HS-27A (cell line): ENCODE results near the gene ISOC2.
"Not testable (repeated sequence)": the region's sequence is repeated elsewhere in the genome, so short reads cannot be mapped to it uniquely, and the experiment has no call there.

Experiments used
- DNase-seq: peaks from one replicate; pipeline ENCODE4 v3.0.0-alpha.2; 2012; ENCODE audit warnings: low read depth, missing footprints

The ISOC2 gene

DNA sequence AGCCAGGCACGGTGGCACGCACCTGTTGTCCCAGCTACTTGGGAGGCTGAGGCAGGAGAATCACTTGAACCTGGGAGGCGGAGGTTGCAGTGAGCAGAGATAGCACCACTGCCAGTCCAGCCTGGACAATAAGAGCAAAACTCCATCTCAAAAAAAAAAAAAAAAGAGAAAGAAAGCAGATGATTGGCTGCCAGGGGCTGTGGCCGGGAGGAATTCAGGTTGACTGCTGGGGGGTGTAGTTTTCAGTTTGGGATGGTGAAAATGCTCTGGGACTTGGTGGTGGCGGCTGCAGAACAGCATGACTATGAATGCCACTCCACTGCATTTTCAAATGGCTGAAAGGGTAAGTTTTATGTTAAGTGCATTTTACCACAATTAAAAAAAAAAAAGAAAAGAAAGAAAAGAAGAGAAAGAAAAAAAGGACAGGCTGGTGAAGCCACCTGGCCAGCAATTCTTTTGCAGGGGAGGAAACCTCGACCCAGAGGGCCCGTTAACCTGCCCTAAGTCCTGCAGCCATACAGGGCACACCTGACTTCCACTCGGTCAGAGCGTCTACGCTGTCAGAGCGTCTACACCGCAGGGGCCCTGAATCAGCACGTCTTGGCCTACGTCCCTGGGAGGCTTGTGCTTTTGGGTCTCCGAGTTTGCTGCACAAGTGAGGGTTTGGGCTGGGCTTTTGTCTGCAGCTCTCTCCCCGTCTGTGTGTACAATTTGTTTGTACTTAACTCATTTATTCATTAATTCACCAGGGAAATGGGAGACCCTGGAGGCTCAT, 3.6 kb downstream of the ISOC2 start:
- DNase-seq = no peak

DNA sequence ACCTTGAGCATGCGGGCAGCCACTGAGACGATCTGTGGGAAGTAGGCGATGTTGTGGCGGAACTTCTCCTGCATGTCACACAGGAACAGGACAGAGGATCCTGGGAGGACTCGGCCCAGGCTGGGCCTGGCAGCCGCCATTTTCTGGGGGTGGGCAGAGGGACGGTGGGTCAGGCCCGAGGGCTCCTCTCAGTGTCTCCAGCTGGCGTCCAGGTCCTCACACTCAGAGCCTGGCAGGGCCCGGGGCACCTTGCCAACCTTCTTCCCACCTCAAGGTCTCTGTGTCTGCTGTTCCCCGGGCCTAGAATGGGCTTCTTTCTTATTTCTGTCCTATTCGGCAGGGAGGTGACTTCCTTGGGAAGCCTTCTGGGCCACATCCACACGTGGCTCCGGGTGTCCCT, 5.1 kb downstream of the ISOC2 start:
- no peak for DNase-seq

DNA sequence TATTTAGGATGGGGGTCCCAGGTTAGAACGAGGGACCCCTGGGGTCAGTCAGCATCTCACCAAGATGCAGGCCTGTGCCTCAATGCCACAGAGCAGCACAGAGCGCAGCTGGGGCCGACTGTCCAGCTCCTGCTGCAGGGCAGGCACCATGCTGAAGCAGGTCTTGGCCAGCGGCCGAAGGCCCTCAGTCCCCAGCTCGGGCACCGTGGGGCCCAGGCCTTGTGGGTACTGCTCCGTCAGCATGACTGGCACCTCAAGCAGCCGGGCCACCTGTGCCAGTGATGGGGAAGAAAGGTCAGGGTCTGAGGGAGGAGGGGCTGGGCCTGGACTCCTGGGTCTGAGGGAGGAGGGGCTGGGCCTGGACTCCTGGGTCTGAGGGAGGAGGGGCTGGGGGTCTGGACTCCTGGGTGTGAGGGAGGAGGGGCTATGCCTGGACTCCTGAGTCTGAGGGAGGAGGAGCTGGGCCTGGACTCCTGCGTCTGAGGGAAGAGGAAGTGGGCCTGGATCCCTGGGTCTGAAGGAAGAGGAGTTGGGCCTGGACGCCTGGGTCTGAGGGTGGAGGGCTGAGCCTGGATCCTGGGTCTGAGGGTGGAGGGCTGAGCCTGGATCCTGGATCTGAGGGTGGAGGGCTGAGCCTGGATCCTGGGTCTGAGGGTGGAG, 5.7 kb downstream of the ISOC2 start:
- no peak for DNase-seq

DNA sequence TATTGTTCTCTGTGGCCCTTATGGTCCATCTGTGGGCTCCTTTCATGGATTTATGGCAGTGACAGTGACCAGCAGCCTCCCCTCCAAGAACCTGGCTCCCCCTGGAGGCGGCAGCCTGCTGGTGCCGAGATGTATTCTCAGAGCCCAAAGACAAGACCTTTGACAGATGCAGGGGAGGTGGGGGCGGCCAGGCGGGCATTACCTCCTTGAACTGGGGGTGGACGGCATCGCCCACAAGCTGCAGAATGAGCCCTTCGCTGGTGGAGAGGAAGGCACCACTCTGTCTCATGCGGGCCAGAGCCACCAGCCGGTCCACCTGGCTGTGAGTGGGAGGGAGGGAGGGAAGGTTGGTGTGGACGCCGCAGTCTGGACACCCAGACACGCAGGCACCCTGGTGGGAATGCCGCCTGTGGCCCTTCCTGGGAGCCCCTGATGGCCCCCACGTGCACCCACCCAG, 6.6 kb downstream of the ISOC2 start:
- DNase-seq = no peak

DNA sequence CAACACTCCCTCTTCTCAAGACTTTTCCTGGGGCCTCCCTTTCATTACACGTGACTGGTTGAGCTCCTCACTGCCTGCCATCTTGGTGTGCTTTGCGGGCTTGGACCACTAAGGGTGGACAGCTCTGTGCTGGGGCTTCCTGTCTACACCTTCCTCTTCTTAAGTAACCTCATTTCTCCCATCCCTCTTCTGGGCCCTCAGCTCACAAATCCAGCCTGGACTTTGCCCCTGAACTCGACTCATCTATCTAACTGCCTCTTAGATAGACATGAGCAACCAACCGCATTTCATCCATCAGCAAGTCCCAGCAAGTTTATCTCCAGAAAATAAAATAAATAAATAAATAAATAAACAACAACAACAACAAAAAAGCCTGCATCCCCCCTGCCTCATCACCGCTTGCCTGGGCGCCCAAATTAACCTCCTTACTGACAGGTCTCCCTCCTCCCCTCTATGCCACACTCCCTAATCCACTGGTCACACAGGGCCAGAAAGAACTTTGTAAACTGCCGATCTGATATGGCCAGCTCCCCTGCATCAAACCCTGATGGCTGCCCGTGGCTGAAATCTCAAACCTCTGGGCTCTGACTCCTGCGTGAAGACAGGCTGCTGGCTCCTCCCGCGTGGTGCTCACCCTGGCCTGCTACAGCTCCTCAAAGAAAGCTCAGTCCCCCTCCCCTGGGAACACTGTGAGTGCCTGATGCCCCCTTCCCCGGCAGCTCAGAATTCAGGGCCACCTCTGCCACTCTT, 7.8 kb downstream of the ISOC2 start:
- no peak for DNase-seq

DNA sequence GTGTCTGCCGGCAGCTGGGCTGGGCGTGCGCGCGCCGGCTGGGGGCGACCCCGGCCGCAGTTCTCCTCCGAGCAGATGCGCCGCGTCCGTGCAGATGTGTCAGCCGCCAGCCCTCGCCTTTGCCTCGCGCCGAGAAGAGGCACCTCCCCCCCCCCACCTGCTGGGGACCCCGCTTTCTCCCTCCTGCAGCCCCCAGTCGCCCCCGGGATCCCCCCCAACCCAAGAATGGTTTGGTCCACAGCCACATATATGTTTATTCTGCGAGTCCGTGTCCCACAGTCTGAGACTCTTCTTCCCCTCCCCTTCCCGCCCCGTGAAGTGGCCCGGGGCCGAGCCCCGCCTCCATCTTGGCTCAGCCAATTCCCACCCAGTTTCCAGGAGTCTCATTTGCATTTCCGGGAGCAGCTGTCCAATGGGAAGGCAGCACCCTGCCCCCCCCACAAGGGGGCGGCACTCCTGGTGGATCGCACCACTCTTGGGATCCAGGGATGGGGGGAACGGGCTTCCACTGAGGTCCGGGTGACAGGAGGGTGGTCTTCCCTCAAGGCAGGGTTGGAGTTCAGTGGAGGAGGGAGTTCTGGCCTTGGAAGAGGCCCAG, 8.6 kb downstream of the ISOC2 start:
- no peak for DNase-seq

DNA sequence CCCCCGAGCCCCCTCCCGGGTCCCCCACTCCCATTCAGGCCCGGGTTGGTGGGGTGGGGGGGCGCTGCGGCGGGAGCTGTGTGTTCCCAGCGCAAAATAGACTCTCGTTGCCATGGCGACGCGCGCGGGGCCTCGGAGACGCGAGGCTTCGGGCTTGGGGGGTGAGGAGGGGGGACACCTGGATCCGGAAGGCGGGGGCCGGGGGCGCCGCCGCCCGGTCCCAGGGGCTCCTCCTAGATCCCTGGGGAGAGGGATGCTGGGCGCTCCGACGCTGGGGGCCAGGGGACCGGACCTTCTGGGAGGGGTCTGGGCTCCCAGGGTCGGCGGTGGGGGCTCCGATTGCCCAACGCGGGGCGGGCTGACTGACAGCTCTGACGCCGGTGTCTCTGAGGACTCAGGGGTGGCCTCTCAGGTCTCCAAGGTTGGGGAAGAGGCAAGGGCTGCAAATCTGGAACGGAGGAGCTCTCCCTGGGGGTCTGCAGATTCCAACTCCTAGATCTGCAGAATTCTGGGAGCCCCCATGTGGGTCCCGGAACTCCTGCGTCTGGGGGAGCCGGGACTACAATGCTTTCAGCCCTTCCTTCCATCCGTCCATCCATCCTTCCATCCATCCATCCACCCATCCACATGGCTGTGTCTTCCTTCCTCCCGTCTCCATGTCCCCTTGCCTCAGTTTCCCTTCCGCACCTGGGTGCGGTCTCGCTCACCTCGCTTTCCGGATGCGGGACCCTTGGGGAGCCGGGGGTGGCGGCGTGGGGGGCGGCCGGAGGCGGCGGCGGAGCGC, 9.3 kb downstream of the ISOC2 start:
- DNase-seq = no peak

DNA sequence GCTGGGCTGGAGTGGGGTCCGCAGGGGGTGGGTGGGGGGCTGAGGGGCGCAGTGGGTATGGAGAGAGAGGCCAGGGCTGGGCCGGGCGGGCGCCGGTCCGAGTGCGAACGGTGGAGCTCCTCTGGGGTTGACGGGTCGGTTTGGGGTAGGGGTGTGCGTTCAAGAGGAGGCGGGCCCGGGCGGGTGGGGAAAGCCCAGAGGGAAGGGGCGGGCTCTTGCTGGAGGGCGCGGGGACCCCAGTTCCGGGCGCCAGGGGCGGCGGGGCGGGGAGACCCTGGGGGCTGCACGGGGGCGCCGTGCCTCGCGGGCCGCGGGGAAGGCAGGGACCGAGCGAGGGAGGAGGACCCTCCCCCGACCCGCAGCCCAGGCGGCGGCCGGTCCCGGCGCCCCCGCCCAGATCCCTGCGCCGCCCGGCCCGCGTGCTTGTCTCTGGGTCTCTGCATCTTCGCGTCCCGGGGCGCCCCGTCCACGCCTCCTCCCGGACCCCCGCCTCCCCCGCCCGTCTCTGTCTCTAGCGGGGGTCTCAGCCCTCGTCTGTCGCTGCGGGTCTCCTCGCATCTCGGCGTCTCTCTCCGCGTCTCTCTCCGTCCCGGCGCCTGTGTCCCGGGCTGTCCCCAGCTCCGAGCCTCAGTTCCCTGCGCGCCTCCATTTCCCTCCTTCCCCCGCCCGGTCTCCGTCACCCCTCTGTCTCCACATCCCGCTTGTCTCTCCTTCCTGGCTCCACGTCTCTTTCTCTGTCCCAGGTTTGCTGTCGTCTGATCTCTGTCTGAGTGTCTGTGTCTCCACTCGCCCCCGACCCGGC, 10.1 kb downstream of the ISOC2 start:
- no peak for DNase-seq

DNA sequence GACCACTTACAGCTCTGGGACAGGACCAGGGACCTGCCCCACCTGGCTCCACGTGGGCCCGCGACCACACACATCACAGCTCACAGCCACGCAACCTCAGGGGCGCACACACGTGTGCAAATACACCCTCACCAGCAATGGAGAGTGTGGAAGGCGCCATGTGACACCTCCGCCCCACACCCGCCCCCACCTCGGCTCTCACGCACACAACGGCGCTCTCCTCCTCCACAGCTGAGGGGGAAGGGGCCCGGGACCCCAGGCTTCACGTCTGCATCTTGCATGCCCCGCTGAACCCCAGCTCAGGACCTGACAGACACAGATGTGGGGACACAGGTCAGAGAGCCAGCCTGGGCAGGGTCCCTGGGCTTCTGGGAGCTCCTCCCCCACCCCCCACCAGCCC, 12.0 kb downstream of the ISOC2 start:
- no peak for DNase-seq

DNA sequence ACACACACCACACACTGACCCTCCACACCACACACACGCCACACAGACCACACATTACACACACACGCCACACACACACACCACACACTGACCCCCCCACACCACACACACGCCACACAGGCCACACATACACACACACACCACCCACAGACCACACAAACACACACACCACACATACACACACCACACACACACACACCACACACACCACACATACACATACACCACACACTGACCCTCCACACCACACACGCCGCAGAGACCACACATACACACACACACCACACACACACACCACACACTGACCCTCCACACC, 13.3 kb downstream of the ISOC2 start:
- not testable (repeated sequence) for DNase-seq

DNA sequence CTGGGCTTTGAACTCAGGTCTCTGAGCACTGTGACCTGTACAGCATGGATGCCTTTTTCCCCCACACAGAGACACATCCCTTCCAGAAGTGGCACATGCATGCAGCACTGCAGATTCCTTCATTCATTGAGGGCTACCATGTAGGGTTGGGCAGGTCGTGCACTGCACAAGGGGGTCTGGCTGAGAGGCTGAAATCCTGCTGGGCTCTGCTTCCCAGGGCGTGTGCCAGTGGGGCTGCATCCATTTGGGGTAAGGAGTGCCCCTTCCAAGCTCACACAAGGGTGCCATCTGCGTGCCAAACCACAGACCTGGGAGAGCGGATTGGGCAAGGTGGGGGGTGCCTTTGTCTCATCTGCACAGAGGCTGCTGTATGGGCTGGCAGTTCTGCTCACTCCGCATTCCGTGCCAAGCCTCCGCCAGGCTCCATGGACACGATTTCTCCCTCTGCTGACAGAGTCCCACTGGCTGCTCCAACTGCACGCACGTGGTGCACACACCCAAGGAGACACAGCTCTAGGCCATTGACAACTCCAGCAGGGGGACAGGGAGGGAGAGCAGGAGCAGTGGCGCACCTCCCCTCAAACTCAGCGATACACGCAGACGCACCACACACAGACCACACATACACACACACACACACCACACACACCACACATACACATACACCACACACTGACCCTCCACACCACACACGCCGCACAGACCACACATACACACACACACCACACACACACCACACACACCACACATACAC, 13.8 kb downstream of the ISOC2 start:
- DNase-seq = no peak

DNA sequence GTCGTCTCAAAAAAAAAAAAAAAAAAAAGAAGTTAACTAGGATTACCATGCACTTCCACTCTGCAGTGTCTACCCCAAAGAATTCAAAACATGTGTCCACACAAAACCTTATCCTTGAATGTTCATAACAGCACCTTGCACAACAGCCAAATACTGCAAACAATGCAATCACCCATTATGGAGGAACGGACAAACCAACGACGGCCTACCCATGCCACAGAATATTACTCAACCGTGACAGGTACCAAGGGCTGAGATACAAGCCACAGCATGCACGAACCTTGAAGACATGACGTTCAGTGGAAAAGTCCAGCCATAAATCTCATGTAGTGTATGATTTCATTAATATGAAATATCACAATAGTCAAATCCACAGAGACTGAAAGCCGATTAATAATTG, 15.4 kb downstream of the ISOC2 start:
- no peak for DNase-seq

DNA sequence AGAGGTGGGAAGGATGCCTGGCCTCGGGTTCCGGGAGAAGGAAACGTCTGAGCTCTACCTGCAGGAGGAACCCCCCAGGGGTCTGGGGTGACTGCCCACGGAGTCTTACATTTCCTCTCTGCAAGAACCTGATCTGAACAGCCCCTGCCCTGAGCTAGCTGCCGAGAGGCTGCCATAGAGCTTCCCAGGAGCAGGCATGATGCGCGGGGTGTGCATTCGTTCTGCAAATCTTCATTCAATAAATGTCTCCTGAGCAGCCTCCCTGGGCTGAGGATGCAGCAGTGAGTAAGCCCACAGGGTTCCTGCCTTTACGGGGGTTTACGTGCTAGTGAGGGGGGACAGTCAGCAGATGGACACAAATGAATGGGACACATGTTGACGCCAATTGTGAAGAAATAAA, 16.8 kb downstream of the ISOC2 start:
- no peak for DNase-seq

DNA sequence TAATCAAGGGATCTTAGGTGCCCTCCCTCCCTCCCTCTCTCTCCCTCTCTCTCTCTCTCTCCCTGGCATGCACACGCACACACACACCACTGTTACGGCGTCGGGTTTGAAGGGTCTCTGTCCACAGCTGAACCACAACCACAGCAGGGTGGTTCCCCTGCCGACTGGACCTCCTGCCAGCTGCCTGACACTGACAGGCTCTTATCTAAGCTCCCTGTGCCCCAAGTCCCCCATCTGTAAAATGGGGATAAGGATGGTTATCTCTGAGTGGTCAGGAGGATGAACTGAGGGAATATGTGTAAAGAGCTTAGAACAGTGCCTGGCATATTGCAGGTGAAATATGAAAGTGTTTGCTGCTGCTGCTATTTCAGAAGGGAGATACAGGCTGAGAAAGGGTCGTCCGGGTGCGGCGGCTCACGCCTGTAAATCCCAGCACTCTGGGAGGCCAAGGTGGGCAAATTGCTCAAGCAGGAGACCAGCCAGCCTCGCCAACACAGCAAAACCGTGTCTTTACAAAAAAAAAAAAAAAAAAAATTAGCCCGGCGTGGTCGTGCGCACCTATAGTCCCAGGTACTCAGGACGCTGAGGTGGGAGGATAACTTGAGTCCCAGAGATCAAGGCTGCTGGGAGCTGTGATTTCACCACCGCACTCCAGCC, 17.5 kb downstream of the ISOC2 start:
- DNase-seq = no peak

DNA sequence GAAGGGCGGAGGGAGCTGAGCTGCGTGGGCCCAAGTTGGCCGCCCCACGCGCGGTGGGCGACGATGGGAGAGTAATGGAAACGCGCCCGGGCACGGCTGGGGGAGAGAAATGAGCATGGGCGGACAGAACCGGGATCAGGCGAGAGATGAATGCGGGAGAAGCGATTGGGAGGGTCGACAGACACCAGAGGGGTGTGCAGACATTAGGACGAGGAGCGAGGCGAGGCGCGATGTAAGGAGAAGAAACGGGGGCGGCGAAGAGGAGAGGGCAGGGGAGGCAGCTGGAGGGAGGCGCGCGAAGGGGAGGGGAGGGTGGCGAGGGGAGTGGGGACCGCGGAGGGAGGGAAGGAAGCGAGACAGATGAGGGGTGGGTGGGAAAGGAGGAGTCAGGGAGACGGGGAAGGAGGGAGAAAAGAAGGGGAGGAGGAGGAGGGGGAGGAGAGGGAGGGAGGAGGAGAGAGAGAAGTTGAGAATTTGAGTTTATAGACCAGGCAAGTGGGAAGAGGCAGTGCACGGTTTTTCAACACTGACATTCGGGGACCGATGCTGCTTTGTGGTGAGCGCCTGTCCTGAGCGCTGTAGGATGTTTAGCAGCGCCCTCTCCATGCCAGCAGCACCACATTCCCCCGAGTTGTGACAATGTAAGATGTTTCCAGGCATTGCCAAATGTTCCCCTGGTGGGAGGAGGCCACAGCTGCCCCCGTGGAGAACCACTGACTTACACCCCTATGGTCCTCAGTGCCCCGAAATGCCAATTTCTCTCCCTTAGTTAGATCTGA, 18.2 kb downstream of the ISOC2 start, which contains the start of gene SHISA7:
Gene SHISA7, minus strand, starts transcription at position 256 of the 779 bp plus-strand sequence. CDS start 437 bp downstream, outside the sequence.
- no peak for DNase-seq

DNA sequence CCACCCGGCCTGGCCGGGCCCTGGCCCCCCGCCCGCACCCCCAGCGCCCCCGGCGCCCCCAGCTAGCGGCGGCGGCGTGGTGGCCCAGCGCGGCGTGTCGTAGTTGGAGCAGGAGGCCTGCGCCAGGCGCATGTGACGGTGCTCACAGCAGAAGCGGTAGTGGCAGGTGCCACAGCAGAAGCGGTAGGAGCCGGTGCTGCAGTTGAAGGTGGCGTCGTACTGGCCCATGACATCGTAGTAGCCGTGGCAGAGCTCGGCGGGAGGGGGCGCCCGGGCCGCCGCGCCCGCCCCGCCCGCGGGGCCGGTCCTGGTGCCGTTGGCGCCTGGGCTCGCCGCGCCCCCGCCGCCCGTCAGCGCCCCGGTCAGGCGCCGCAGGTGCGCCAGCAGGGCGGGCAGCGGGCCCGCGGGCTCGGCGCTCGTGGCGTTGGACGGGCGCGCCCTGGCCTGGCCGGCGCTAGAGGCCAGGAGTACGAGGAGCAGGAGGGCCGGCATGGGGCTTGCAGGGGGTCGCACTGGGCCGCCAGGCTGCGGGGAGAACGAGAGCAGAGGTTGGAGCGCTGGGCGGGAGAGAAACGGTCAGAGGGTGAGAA, 19.0 kb downstream of the ISOC2 start:
- no peak for DNase-seq

DNA sequence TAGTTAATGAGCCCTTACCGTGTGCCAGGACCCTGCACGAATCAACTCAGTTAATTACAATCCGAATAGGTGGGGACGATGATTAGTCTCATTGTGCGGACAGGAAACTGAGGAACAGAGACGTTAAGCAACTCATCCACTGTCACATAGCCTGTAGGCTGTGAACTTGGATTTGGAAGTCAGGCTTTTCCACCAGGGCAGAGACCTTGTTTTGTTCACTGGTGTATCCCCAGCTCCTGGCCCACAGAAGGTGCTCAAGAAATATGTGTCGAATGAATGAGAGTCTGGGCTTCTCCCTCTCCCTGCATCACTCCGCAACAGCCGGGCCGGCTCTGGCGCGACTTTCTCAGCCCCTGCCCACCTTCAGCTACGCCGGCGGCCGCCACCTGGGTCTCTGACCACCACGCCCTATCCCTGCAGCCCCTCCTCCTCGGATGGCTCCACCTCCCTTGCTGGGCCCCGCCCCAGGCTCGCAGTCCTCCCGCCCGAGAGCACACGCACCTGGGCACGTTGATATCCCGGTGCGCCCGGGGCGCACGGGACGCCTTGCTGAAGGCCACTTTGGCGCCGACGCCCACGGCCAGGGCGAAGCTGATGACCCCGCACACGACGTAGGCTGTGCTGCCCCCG, 19.6 kb downstream of the ISOC2 start:
- DNase-seq = no peak

DNA sequence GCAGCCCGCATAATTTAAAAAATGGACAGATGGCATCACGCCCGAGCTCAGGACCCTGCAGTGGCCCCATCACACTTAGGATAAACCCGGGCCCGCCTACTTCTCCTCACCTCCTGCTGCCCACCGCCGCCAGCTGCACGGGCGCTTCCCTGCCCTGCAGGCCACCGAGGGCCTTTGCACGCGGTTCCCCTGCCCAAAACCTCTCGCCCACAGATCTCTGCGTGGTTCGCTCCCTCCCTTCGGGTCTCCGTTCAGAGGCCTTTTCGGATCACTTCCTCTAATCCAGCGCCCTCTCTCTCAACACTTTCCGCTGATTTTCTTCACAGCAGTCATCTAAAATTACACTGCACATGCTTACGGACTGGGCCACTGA, 20.1 kb downstream of the ISOC2 start:
- DNase-seq = no peak
